GM23338 (cell line): ENCODE measurements around the gene SSTR4. TPM values are rescaled to one million over a fixed set of nuclear protein-coding genes. Genes with fewer than 3 reads are reported as not detected.
"Not testable (repeated sequence)": the region's sequence is repeated elsewhere in the genome, so short reads cannot be mapped to it uniquely, and the experiment has no call there.

Source experiments
- ATAC-seq: fragments of 200-7000 bp; cut with Tn5 transposase; 3 replicates; pipeline ENCODE4 v1.9.1; 2020
- DNase-seq: peaks from one replicate; pipeline ENCODE4 v3.0.0-alpha.2; 2015; ENCODE audit warnings: low spot score
- H2AFZ ChIP-seq: fragments of 200-600 bp; sonication (generic); 2 replicates; pipeline ENCODE4 v1.8.0; 2016; ENCODE audit warnings: antibody characterized with exemption, mild to moderate bottlenecking, moderate library complexity
- H3F3A ChIP-seq: fragments of 200-600 bp; sonication (generic); replicated peaks from 2 replicates; pipeline ENCODE4 v1.8.0; 2017; ENCODE audit warnings: antibody characterized with exemption, mixed run types, low read depth
- H3K27ac ChIP-seq: fragments of 200-600 bp; sonication (generic); 2 replicates; pipeline ENCODE4 v1.6.1; 2016; ENCODE audit warnings: low read depth
- H3K27me3 ChIP-seq: fragments of 200-600 bp; sonication (generic); 2 replicates; pipeline ENCODE4 v1.8.0; 2016; ENCODE audit warnings: mild to moderate bottlenecking, mixed run types, moderate library complexity; ENCODE audit not compliant: insufficient read depth
- H3K36me3 ChIP-seq: fragments of 200-600 bp; sonication (generic); 2 replicates; pipeline ENCODE4 v1.8.0; 2016; ENCODE audit warnings: mild to moderate bottlenecking; ENCODE audit not compliant: insufficient read depth
- H3K4me1 ChIP-seq: fragments of 200-600 bp; sonication (generic); 2 replicates; pipeline ENCODE4 v1.8.0; 2016; ENCODE audit warnings: mild to moderate bottlenecking, moderate library complexity; ENCODE audit not compliant: insufficient read depth
- H3K4me2 ChIP-seq: fragments of 200-600 bp; sonication (generic); 2 replicates; pipeline ENCODE4 v1.7.1; 2017; ENCODE audit warnings: mixed run types
- H3K4me3 ChIP-seq: fragments of 200-600 bp; sonication (generic); 2 replicates; pipeline ENCODE4 v1.6.1; 2016; ENCODE audit warnings: mixed run types
- H3K79me2 ChIP-seq: fragments of 200-600 bp; sonication (generic); replicated peaks from 2 replicates; pipeline ENCODE4 v1.8.0; 2017; ENCODE audit warnings: mild to moderate bottlenecking; ENCODE audit not compliant: insufficient read depth
- H3K9me2 ChIP-seq: fragments of 200-600 bp; sonication (generic); 2 replicates; pipeline ENCODE4 v1.8.0; 2017; ENCODE audit not compliant: insufficient read depth
- H4K20me1 ChIP-seq: fragments of 200-600 bp; sonication (generic); replicated peaks from 2 replicates; pipeline ENCODE4 v1.8.0; 2017; ENCODE audit warnings: mild to moderate bottlenecking; ENCODE audit not compliant: insufficient read depth
- H3K27ac Mint-ChIP-seq: 2 replicates; pipeline ENCODE4 v1.8.0; 2020; ENCODE audit warnings: inconsistent platforms, mild to moderate bottlenecking, moderate library complexity, mixed read lengths
- H3K27me3 Mint-ChIP-seq: 3 replicates; pipeline ENCODE4 v1.8.0; 2022; ENCODE audit warnings: low read depth, mild to moderate bottlenecking, moderate library complexity, mixed read lengths, inconsistent platforms; ENCODE audit not compliant: insufficient read depth, poor library complexity
- H3K36me3 Mint-ChIP-seq: 3 replicates; pipeline ENCODE4 v1.8.0; 2021; ENCODE audit warnings: low read depth, mild to moderate bottlenecking, inconsistent platforms, moderate library complexity, mixed read lengths
- H3K4me1 Mint-ChIP-seq: 3 replicates; pipeline ENCODE4 v1.8.0; 2020; ENCODE audit warnings: mild to moderate bottlenecking, inconsistent platforms, mixed read lengths
- H3K4me3 Mint-ChIP-seq: 3 replicates; pipeline ENCODE4 v1.8.0; 2021; ENCODE audit warnings: moderate library complexity, mild to moderate bottlenecking, inconsistent platforms, mixed read lengths
- H3K9me3 Mint-ChIP-seq: 3 replicates; pipeline ENCODE4 v1.8.0; 2020; ENCODE audit warnings: moderate library complexity, mild to moderate bottlenecking, inconsistent platforms, mixed read lengths
- CREB1 ChIP-seq: fragments of 250-450 bp; sonication (Bioruptor Pico); IDR thresholded peaks from 2 replicates; pipeline ENCODE4 v1.5.0; 2020; ENCODE audit warnings: low read depth, mild to moderate bottlenecking, moderate library complexity
- CTCF ChIP-seq, 2 experiments: fragments of 200-600 bp in 1 of 2; sonication (generic) in 1 of 2; conservative IDR thresholded peaks; 2 replicates each; pipeline versions ENCODE4 v1.5.1 to v1.6.1; 2016 to 2017; ENCODE audit warnings: antibody characterized with exemption in 2 of 2, low read depth in 2 of 2, mild to moderate bottlenecking in 2 of 2, moderate library complexity in 1 of 2
- EZH2phosphoT487 ChIP-seq: fragments of 200-600 bp; sonication (generic); IDR thresholded peaks from one replicate; pipeline ENCODE4 v1.8.1; 2018; ENCODE audit warnings: antibody characterized with exemption; ENCODE audit not compliant: unreplicated experiment
- NANOG ChIP-seq: IDR thresholded peaks from 2 replicates; pipeline ENCODE4 v1.6.1; 2016; ENCODE audit warnings: antibody characterized with exemption, borderline replicate concordance
- STAT1 ChIP-seq: IDR thresholded peaks from one replicate; pipeline ENCODE4 v1.6.1; 2016; ENCODE audit warnings: antibody characterized with exemption; ENCODE audit not compliant: unreplicated experiment
- ZNF114 ChIP-seq: fragments of 250-450 bp; sonication (Bioruptor Pico); IDR thresholded peaks from 2 replicates; pipeline ENCODE4 v1.5.0; 2020; ENCODE audit warnings: mild to moderate bottlenecking, moderate library complexity
- polyA plus RNA-seq: library from polyadenylated mRNA; unstranded; fragments of >200 nt; fragmentation: Nextera tagmentation; extraction: Ambion mirVana; gene quantifications from 2 replicates; pipeline ENCODE4 v1.2.1, GENCODE V29; 2016
- total RNA-seq: library from RNA; depleted of rRNA; stranded (reverse); fragments of >200 nt; shearing (Covaris generic); gene quantifications from 2 replicates; pipeline ENCODE4 v1.2.3, GENCODE V29; 2014

Gene SSTR4
- total and polyA plus RNA-seq, 2 experiments from 2014 or later: not detected

GRCh38 chr20:22986601-22987000 lies 48.5 kb upstream of the SSTR4 start (continued):
- no peak for TF ChIP-seq EZH2phosphoT487
- no peak for TF ChIP-seq ZNF114 (CRISPR knock-in tag)
- TF ChIP-seq NANOG: no peak

GRCh38 chr20:22991424-22991823 lies 43.7 kb upstream of the SSTR4 start:
- not testable (repeated sequence) for DNase-seq, H4K20me1 ChIP-seq, H3K4me2 ChIP-seq, H3K4me3 Mint-ChIP-seq, H3K27ac Mint-ChIP-seq, H3K27me3 ChIP-seq, H3K4me1 ChIP-seq, H3K9me2 ChIP-seq, H3K27ac ChIP-seq, H3F3A ChIP-seq, H3K79me2 ChIP-seq, H3K36me3 ChIP-seq, H2AFZ ChIP-seq, H3K4me1 Mint-ChIP-seq, H3K4me3 ChIP-seq, H3K27me3 Mint-ChIP-seq, ATAC-seq
- Mint-ChIP-seq H3K9me3 (peaks cover 46% of the 10 kb centered on the region), H3K36me3 (peaks cover 21% of the 10 kb centered on the region; the same call in 2 of the 3 replicates)

GRCh38 chr20:22993823-22994222 lies 41.3 kb upstream of the SSTR4 start:
- H3K9me3 Mint-ChIP-seq: peaks cover 46% of the 10 kb centered on the region

More at GRCh38 chr20:22993823-22994222, 41.3 kb upstream of the SSTR4 start:
- no peaks in the 10 kb centered on the region for H3F3A ChIP-seq
- Mint-ChIP-seq H3K27me3 (peaks cover 3% of the 10 kb centered on the region), H3K36me3 (peaks cover 21% of the 10 kb centered on the region; the same call in 2 of the 3 replicates), H3K4me1 (no peaks in the 10 kb centered on the region), H3K4me3 (no peak overlapping the region), H3K27ac (no peak overlapping the region)
- no peak overlapping the region for H3K27ac ChIP-seq
- H3K9me2 ChIP-seq: no peaks in the 10 kb centered on the region; the same call in 1 of the 2 replicates
- DNase-seq (no peak), ATAC-seq (no peak)
- H3K4me2 ChIP-seq: no peak overlapping the region
- no peak for TF ChIP-seq CREB1 (CRISPR knock-in tag)
- no peak for TF ChIP-seq CTCF (conservative IDR thresholded peaks at IDR 0.05; ENCODE audit: low read depth in 2 of 2)
- no peak for TF ChIP-seq STAT1
- no peaks in the 10 kb centered on the region; the same call in 1 of the 2 replicates for H3K36me3 ChIP-seq
- H3K4me1 ChIP-seq: no peaks in the 10 kb centered on the region
- no peaks in the 10 kb centered on the region for H4K20me1 ChIP-seq
- H3K79me2 ChIP-seq: no peaks in the 10 kb centered on the region
- no peak overlapping the region for H3K4me3 ChIP-seq
- no peaks in the 10 kb centered on the region for H3K27me3 ChIP-seq
- no peak overlapping the region for H2AFZ ChIP-seq
